SK-N-SH (cell line): ENCODE measurements around the gene GOLGA6D. TPM values are rescaled to one million over a fixed set of nuclear protein-coding genes. Genes with fewer than 3 reads are reported as not detected.
"Not testable (repeated sequence)": the region's sequence is repeated elsewhere in the genome, so short reads cannot be mapped to it uniquely, and the experiment has no call there.

Source experiments
- CTCF ChIA-PET: fragments of 300-600, 350-600 bp; formaldehyde crosslinking; extraction: SDS; loops from one replicate; lab custom pipeline; 2021; lab: Yijun Ruan, JAX
- POLR2A ChIA-PET: fragments of 350-600 bp; sonication (Branson Sonifier 250); formaldehyde crosslinking; extraction: SDS; loops from one replicate; lab custom pipeline; 2020; ENCODE audit warnings: antibody characterized with exemption, inconsistent platforms; lab: Yijun Ruan, JAX
- DNase-seq: peaks from one replicate; pipeline ENCODE4 v3.0.0; 2012
- H2AFZ ChIP-seq: fragments of 200-600 bp; sonication (generic); 2 replicates; pipeline ENCODE4 v1.8.1; 2016; ENCODE audit warnings: antibody characterized with exemption, mild to moderate bottlenecking, low read depth
- H3F3A ChIP-seq: fragments of 200-600 bp; sonication (generic); replicated peaks from 2 replicates; pipeline ENCODE3; 2016; ENCODE audit warnings: antibody characterized with exemption, mild to moderate bottlenecking; ENCODE audit not compliant: insufficient read depth
- H3K27ac ChIP-seq, 2 experiments: fragments of 200-500 bp in 1 of 2; fragments of 200-600 bp in 1 of 2; sonication (Bioruptor generic) in 1 of 2; sonication (generic), shearing (Covaris generic) in 1 of 2; 2 replicates each; pipeline versions ENCODE4 v1.5.1 to v1.6.1; 2014 to 2016; ENCODE audit warnings: low read depth in 2 of 2, inconsistent platforms in 1 of 2, low read length in 1 of 2, mild to moderate bottlenecking in 1 of 2, mixed read lengths in 1 of 2
- H3K27me3 ChIP-seq: fragments of 200-600 bp; sonication (generic), shearing (Covaris generic); 2 replicates; pipeline ENCODE4 v1.6.1; 2016; ENCODE audit warnings: mixed run types; ENCODE audit not compliant: insufficient read depth
- H3K36me3 ChIP-seq, 2 experiments: fragments of 200-500 bp in 1 of 2; fragments of 200-600 bp in 1 of 2; sonication (Bioruptor generic) in 1 of 2; sonication (generic) in 1 of 2; replicated peaks in 1 of 2; 2 replicates each; pipeline versions ENCODE3 to v1.5.1; 2014 to 2016; ENCODE audit warnings: low read length in 1 of 2, mild to moderate bottlenecking in 1 of 2; ENCODE audit not compliant: insufficient read depth in 2 of 2, control insufficient read depth in 1 of 2
- H3K4me1 ChIP-seq, 2 experiments: fragments of 200-500 bp in 1 of 2; fragments of 200-600 bp in 1 of 2; sonication (Bioruptor generic) in 1 of 2; sonication (generic), shearing (Covaris generic) in 1 of 2; 2 replicates each; pipeline versions ENCODE4 v1.5.1 to v1.6.1; 2014 to 2016; ENCODE audit warnings: low read depth in 1 of 2, low read length in 1 of 2, mixed run types in 1 of 2; ENCODE audit not compliant: insufficient read depth in 2 of 2, control insufficient read depth in 1 of 2
- H3K4me2 ChIP-seq: fragments of 200-600 bp; sonication (generic), shearing (Covaris generic); 2 replicates; pipeline ENCODE4 v1.6.1; 2017; ENCODE audit warnings: mixed run types
- H3K4me3 ChIP-seq, 2 experiments: fragments of 200-500 bp in 1 of 2; fragments of 200-600 bp in 1 of 2; sonication (Bioruptor generic) in 1 of 2; sonication (generic), shearing (Covaris generic) in 1 of 2; 2 replicates each; pipeline versions ENCODE4 v1.5.1 to v1.8.1; 2014 to 2016; ENCODE audit warnings: low read depth in 2 of 2, inconsistent platforms in 1 of 2, low read length in 1 of 2, mild to moderate bottlenecking in 1 of 2, mixed read lengths in 1 of 2, moderate library complexity in 1 of 2
- H3K79me2 ChIP-seq: fragments of 200-600 bp; sonication (generic); 2 replicates; pipeline ENCODE4 v1.8.1; 2017; ENCODE audit warnings: mild to moderate bottlenecking; ENCODE audit not compliant: insufficient read depth
- H3K9ac ChIP-seq: fragments of 200-600 bp; sonication (generic); 2 replicates; pipeline ENCODE4 v1.6.1; 2017; ENCODE audit warnings: mixed run types
- H3K9me2 ChIP-seq: fragments of 200-600 bp; sonication (generic); 2 replicates; pipeline ENCODE4 v1.6.1; 2017; ENCODE audit warnings: mixed run types
- H3K9me3 ChIP-seq: fragments of 200-600 bp; sonication (generic); 2 replicates; pipeline ENCODE4 v1.6.1; 2017; ENCODE audit warnings: mixed run types, mild to moderate bottlenecking, moderate library complexity
- H4K20me1 ChIP-seq: fragments of 200-600 bp; sonication (generic); 2 replicates; pipeline ENCODE4 v1.6.1; 2017; ENCODE audit warnings: mild to moderate bottlenecking, mixed run types; ENCODE audit not compliant: insufficient read depth
- EP300 ChIP-seq, 2 experiments: IDR thresholded peaks; 2 replicates each; pipeline versions ENCODE4 v1.4.0 to v1.6.1; 2012; ENCODE audit warnings: borderline replicate concordance in 1 of 2, low read depth in 1 of 2, low read length in 1 of 2
- EZH2phosphoT487 ChIP-seq: fragments of 200-600 bp; sonication (generic); IDR thresholded peaks from 2 replicates; pipeline ENCODE4 v1.6.1; 2017; ENCODE audit warnings: low read depth, mixed run types, mild to moderate bottlenecking, antibody characterized with exemption, moderate library complexity, borderline replicate concordance
- FOSL2 ChIP-seq: IDR thresholded peaks from 2 replicates; pipeline ENCODE4 v1.4.0; 2012; ENCODE audit warnings: low read depth, mild to moderate bottlenecking, moderate library complexity, borderline replicate concordance
- FOXJ3 ChIP-seq: sonication (generic); formaldehyde crosslinking; IDR thresholded peaks from 2 replicates; pipeline ENCODE4 v1.5.1; 2020; ENCODE audit warnings: mild to moderate bottlenecking, missing genetic modification reagents
- FOXM1 ChIP-seq: IDR thresholded peaks from 2 replicates; pipeline ENCODE4 v1.4.0; 2012; ENCODE audit warnings: low read depth, mild to moderate bottlenecking
- GATA2 ChIP-seq: sonication (generic); formaldehyde crosslinking; IDR thresholded peaks from 2 replicates; pipeline ENCODE4 v1.5.0; 2020; ENCODE audit warnings: mild to moderate bottlenecking, missing genetic modification reagents
- MXI1 ChIP-seq: IDR thresholded peaks from 2 replicates; pipeline ENCODE4 v1.6.1; 2012; ENCODE audit warnings: mild to moderate bottlenecking, low read depth, low read length, improper control_type of control experiment
- NFIC ChIP-seq: IDR thresholded peaks from 2 replicates; pipeline ENCODE4 v1.4.0; 2012; ENCODE audit warnings: borderline replicate concordance
- NRF1 ChIP-seq: IDR thresholded peaks from 2 replicates; pipeline ENCODE4 v1.6.1; 2012; ENCODE audit warnings: low read depth, mild to moderate bottlenecking, low read length
- RAD21 ChIP-seq: IDR thresholded peaks from 2 replicates; pipeline ENCODE4 v1.6.1; 2012; ENCODE audit warnings: mild to moderate bottlenecking, low read length
- RCOR1 ChIP-seq: fragments of 150-350 bp; IDR thresholded peaks from 2 replicates; pipeline ENCODE4 v1.6.1; 2017; ENCODE audit warnings: antibody characterized with exemption, low read length
- RFX5 ChIP-seq: IDR thresholded peaks from 2 replicates; pipeline ENCODE4 v1.6.1; 2012; ENCODE audit warnings: mild to moderate bottlenecking, improper control_type of control experiment, low read length
- RXRA ChIP-seq: IDR thresholded peaks from 2 replicates; pipeline ENCODE4 v1.4.0; 2012; ENCODE audit warnings: low read depth, mild to moderate bottlenecking, borderline replicate concordance
- SIN3A ChIP-seq: IDR thresholded peaks from 2 replicates; pipeline ENCODE4 v1.6.1; 2012; ENCODE audit warnings: low read depth, mild to moderate bottlenecking, low read length, moderate library complexity, borderline replicate concordance
- TCF12 ChIP-seq: IDR thresholded peaks from 2 replicates; pipeline ENCODE4 v1.4.0; 2012
- TEAD4 ChIP-seq: IDR thresholded peaks from 2 replicates; pipeline ENCODE4 v1.4.0; 2012; ENCODE audit warnings: mild to moderate bottlenecking, borderline replicate concordance; ENCODE audit not compliant: insufficient read depth
- YY1 ChIP-seq: IDR thresholded peaks from 2 replicates; pipeline ENCODE4 v1.4.0; 2012; ENCODE audit warnings: low read depth, mild to moderate bottlenecking
- WGBS: methylation state at CpG from one replicate; pipeline ENCODE4 v1.1.6; 2017; ENCODE audit warnings: low lambda C conversion rate; 5-methylcytosine and 5-hydroxymethylcytosine counted together
- polyA plus RNA-seq, 3 experiments: library from polyadenylated mRNA; depleted of rRNA; stranded (reverse); fragments of >200 nt; gene quantifications; 2 replicates each; pipeline ENCODE4 v1.2.3, GENCODE V29; 2012
- small RNA-seq, 7 experiments: library from RNA; depleted of rRNA; stranded (forward); fragments of <200 nt; gene quantifications; one replicate each; pipeline ENCODE3, GENCODE V24; 2012

Gene GOLGA6D
- polyA plus RNA-seq, 1 of the 3 experiments (the other 2 are of a cell fraction) = 0.02 TPM

DNA sequence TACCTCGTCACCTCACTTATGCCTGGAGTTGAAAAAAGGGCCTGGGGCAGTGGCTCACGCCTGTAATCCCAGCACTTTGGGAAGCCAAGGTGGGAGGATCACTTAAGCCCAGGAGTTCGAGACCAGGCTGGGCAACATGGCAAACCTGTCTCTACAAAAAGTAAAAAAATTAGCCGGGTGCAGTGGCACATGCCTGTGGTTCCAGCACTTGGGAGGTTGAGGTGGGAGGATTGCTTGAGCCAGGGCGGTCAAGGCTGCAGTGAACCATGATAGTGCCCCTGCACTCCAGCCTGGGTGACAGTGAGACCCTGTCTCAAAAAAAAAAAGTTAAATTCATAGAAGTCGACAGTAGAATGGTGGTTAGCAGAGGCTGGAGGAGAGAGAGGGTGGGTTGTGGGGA is 59.6 kb downstream of the GOLGA6D start:
- CTCF ChIA-PET = no interaction called here
- POLR2A ChIA-PET = no interaction called here

DNA sequence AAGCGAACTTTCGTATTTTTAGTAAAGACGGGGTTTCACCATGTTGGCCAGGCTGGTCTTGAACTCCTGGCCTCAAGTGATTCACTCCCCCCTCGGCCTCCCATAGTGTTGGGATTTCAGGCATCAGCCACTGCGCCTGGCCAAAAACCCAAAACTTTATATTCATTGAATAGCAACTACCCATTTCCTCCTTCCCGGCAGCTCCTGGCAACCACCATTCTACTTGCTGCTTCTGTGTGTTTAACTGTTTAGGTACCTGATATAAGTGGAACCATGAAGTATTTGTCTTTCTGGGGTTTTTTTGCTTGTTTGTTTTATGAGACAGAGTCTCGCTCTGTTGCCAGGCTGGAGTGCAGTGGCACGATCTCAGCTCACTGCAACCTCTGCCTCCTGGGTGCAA is 61.3 kb downstream of the GOLGA6D start:
- H4K20me1 ChIP-seq, DNase-seq, H3K9me3 ChIP-seq, H3K4me2 ChIP-seq, H3K79me2 ChIP-seq, H3K4me3 ChIP-seq, H3K9ac ChIP-seq, CTCF ChIA-PET, POLR2A ChIA-PET, H3K27me3 ChIP-seq, H3K27ac ChIP-seq, H3K9me2 ChIP-seq, H3K4me1 ChIP-seq, H2AFZ ChIP-seq: not testable (repeated sequence)
- peaks cover 15% of the 10 kb centered on the region for H3F3A ChIP-seq
- 80% methylated on average over 8 of the region's 8 CpGs for WGBS
- peaks cover 0 to 13% of the 10 kb centered on the region in 2 experiments for H3K36me3 ChIP-seq

More for the DNA sequence above, 59.6 kb downstream of the GOLGA6D start:
- 83% methylated on average over 6 of the region's 6 CpGs for WGBS
- Histone ChIP-seq H3K4me3 (no peak overlapping the region), H2AFZ (no peak overlapping the region), H3K9me3 (no peaks in the 10 kb centered on the region), H3K4me1 (peaks cover 0 to 4% of the 10 kb centered on the region in 2 experiments; a peak in 1 of 4 replicates), H3K4me2 (no peak overlapping the region), H3K79me2 (peaks cover 2% of the 10 kb centered on the region; the same call in 1 of the 2 replicates), H3K9me2 (no peaks in the 10 kb centered on the region), H4K20me1 (no peaks in the 10 kb centered on the region), H3K9ac (no peak overlapping the region), H3K36me3 (peaks cover 0 to 16% of the 10 kb centered on the region in 2 experiments), H3F3A (peaks cover 15% of the 10 kb centered on the region), H3K27ac (no peak overlapping the region), H3K27me3 (no peaks in the 10 kb centered on the region)
- TF ChIP-seq RXRA (no peak), TCF12 (no peak), RCOR1 (no peak), FOSL2 (no peak), RAD21 (no peak), GATA2 (CRISPR knock-in tag) (no peak), EP300 (IDR thresholded peaks at IDR 0.05; ENCODE audit: borderline replicate concordance in 1 of 2, low read depth in 1 of 2, low read length in 1 of 2) (no peak), FOXJ3 (CRISPR knock-in tag) (no peak), TEAD4 (no peak), SIN3A (no peak), YY1 (no peak), MXI1 (no peak), NFIC (no peak), FOXM1 (no peak), RFX5 (no peak), NRF1 (no peak), EZH2phosphoT487 (no peak)
- DNase-seq = no peak

Small RNA genes within 50 kb of the gene (small RNA-seq; reads per million reads assigned to genes)
- gene AC068338.1 (0 reads per million in 7 experiments), gene RN7SL327P (0 reads per million in 7 experiments), gene RN7SL489P (0 reads per million in 7 experiments)

Other genes starting within 250 kb of the GOLGA6D start
- gene C15orf39, start 81.0 kb upstream of the GOLGA6D start, polyA plus RNA-seq (2012; rRNA removed) = 1.6 and 2.5 TPM in 2 replicates
- gene GOLGA6C, start 24.5 kb upstream of the GOLGA6D start, polyA plus RNA-seq (2012; rRNA removed) = not detected in 2 replicates
- gene COMMD4, start 53.2 kb downstream of the GOLGA6D start, polyA plus RNA-seq (2012; rRNA removed) = 197 and 223 TPM in 2 replicates
- 11.4 and 12.0 TPM in 2 replicates for gene NEIL1, start 64.2 kb downstream of the GOLGA6D start, polyA plus RNA-seq (2012; rRNA removed)
- gene MAN2C1, start 85.8 kb downstream of the GOLGA6D start, polyA plus RNA-seq (2012; rRNA removed) = 132 and 169 TPM in 2 replicates
- gene SIN3A, start 168.9 kb downstream of the GOLGA6D start, polyA plus RNA-seq (2012; rRNA removed) = 32.2 and 38.3 TPM in 2 replicates